Measurements from ENCODE around the gene SRP68.

SRP68 gene

GRCh38 chr17:76085066-76085730 lies 12.9 kb upstream of the SRP68 start:
- no peak overlapping the region for H3K4me3 ChIP-seq (ENCODE audit: low read length)
- DNase-seq (ENCODE audit: low read depth), result no peak
- TF ChIP-seq, protein P1, sequence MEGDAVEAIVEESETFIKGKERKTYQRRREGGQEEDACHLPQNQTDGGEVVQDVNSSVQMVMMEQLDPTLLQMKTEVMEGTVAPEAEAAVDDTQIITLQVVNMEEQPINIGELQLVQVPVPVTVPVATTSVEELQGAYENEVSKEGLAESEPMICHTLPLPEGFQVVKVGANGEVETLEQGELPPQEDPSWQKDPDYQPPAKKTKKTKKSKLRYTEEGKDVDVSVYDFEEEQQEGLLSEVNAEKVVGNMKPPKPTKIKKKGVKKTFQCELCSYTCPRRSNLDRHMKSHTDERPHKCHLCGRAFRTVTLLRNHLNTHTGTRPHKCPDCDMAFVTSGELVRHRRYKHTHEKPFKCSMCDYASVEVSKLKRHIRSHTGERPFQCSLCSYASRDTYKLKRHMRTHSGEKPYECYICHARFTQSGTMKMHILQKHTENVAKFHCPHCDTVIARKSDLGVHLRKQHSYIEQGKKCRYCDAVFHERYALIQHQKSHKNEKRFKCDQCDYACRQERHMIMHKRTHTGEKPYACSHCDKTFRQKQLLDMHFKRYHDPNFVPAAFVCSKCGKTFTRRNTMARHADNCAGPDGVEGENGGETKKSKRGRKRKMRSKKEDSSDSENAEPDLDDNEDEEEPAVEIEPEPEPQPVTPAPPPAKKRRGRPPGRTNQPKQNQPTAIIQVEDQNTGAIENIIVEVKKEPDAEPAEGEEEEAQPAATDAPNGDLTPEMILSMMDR (IDR thresholded peaks at IDR 0.05; ENCODE audit: insufficient read depth, low read depth, low read length, missing control alignments), result no peak

DNA sequence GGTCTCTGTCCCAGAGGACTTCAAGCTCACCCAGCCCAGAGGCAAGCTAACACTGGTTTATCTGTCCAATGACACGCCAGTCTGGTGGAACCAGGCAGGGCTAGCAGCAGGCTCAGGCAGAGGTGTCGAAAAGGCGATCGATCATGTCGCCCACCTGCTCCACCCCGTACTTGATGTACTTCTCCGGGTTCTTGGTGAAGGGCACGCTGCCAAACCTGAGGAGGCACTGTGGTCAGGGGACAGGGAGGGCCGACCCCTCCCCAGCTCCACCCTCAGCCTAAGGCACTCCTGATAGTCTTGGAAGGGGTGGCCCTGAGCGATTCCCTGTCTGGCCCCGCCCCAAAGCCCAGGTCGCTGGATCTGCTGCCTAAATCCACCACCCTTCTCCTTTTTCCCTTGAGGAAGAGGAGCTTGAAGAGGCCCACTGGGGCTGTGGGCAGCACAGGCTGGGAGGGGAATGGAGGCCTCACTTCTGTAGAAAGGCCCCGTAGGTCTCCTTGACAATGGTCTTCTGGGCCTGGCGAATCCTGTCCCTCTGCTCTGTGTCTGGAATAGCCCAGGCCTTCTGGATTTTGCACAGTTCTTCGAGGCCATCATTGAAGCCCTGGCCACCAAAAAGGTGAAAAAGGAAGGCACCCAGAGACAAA lies 11.3 kb upstream of the SRP68 start:
- TF ChIP-seq, protein P1 (IDR thresholded peaks at IDR 0.05; ENCODE audit: insufficient read depth, low read depth, low read length, missing control alignments), result no peak
- H3K4me3 ChIP-seq (ENCODE audit: low read length), result no peak overlapping the region
- DNase-seq (ENCODE audit: low read depth), result no peak

DNA sequence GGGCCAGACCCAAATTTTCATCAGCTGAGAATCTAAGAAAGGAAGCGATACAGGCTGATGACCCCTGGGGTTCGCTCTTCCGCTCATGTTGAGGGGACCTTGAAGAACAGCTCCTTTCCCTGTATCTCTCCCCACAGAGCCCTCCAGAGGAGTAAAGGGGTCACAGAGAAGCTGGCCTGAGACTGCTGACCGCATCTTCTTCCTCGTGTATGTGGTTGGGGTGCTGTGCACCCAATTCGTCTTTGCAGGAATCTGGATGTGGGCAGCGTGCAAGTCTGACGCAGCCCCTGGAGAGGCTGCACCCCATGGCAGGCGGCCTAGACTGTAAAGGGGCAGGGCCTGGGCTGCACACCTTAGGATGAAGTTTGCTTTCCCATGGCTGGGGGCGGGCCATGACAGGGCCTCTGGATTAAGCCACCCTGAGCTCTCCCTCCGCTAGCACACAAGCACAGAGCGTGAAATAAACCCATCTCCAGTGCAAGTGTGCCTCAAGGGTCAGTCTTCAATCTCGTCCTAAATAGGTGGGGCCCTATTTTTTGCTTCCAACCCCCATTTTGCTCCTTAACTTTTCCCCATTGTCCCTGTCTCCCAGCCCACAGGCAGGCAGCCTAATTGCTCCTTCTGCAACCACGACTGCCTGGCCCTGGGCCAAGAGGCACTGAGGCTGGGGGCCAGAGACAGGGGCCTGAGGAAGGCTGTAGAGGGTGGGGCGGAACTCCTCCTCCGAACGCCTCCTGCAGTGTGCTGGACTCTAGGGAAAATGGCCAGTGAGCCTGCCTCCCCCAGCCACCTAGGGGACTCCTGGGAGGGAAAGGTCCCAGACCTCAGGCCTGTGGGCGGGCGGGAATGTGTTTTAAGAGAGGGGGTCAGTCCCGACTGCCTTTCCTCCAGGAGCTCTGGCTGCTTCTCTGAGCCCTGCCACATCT lies 10.3 kb upstream of the SRP68 start:
- TF ChIP-seq, protein P1 (IDR thresholded peaks at IDR 0.05; ENCODE audit: insufficient read depth, low read depth, low read length, missing control alignments), result no peak
- H3K4me3 ChIP-seq (ENCODE audit: low read length), result no peak overlapping the region
- DNase-seq (ENCODE audit: low read depth), result no peak

GRCh38 chr17:76081295-76082210 lies 9.2 kb upstream of the SRP68 start:
- no peak overlapping the region for H3K4me3 ChIP-seq (ENCODE audit: low read length)
- TF ChIP-seq, protein P1 (IDR thresholded peaks at IDR 0.05; ENCODE audit: insufficient read depth, low read depth, low read length, missing control alignments), result no peak
- DNase-seq (ENCODE audit: low read depth), result no peak

DNA sequence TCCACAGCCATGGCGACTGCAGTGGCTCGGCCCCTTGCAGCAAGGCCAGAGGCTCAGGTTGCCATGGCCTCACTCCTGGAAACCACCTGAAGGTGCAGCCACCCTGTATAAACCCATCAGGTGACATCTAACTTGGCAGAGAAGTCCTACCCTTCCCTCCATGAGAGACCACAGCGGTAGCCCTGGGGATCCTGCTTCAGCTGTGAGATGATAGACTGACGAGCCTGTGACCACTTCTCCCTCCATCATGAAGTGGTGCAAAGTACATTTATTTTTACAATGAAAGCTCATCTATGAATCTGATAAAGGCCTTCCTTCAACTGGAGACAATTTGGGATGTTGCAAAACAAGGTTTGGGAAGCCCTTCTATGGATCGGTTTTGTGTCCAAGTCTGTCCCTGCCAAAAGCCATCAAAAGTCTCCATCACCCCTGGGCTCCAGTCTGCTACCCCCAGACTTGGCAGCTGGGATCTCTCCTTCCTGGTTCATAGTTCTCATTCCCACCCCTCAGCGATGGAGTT lies 8.5 kb upstream of the SRP68 start:
- TF ChIP-seq, protein P1 (IDR thresholded peaks at IDR 0.05; ENCODE audit: insufficient read depth, low read depth, low read length, missing control alignments), result no peak

More for the DNA sequence above, 8.5 kb upstream of the SRP68 start:
- no peak for DNase-seq (ENCODE audit: low read depth)
- no peak overlapping the region for H3K4me3 ChIP-seq (ENCODE audit: low read length)

All from epithelial cell of esophagus (primary cell).